Stimulated activated CD4-positive, alpha-beta T cell treated with anti-CD3 and anti-CD28 coated beads, TNF-alpha, amount 100 ng/mL, for 24 hours (primary cell): Measurements from ENCODE around the gene NINJ2.
"Not testable (repeated sequence)": the region's sequence is repeated elsewhere in the genome, so short reads cannot be mapped to it uniquely, and the experiment has no call there.

Experiments used
- DNase-seq, 3 experiments: peaks; one replicate each; pipeline ENCODE4 v3.0.0-alpha.2; 2020; ENCODE audit warnings: low read depth in 3 of 3

The NINJ2 gene

GRCh38 chr12:641321-641720 is 21.9 kb downstream of the NINJ2 start:
- not testable (repeated sequence) for DNase-seq

GRCh38 chr12:640773-641172 is 22.5 kb downstream of the NINJ2 start:
- DNase-seq: no peak

- no peak for DNase-seq
Observed at GRCh38 chr12:639988-640387, 23.3 kb downstream of the NINJ2 start.

- DNase-seq: no peak
Observed at GRCh38 chr12:639566-639965, 23.7 kb downstream of the NINJ2 start.

GRCh38 chr12:638953-639557 is 24.2 kb downstream of the NINJ2 start:
- no peak for DNase-seq

- no peak for DNase-seq
Observed at GRCh38 chr12:636632-637031, 26.6 kb downstream of the NINJ2 start.

- DNase-seq: no peak
Observed at GRCh38 chr12:633731-634130, 29.5 kb downstream of the NINJ2 start.

GRCh38 chr12:632102-632696 is 31.0 kb downstream of the NINJ2 start:
- no peak for DNase-seq

GRCh38 chr12:630656-631632 is 32.3 kb downstream of the NINJ2 start:
- peak in 2 of 3 experiments; percentile 46 to 70 for DNase-seq

GRCh38 chr12:628742-629078 is 34.5 kb downstream of the NINJ2 start:
- DNase-seq: not testable (repeated sequence)

GRCh38 chr12:627863-628741 is 35.1 kb downstream of the NINJ2 start:
- DNase-seq: no peak

- DNase-seq: no peak
Observed at GRCh38 chr12:627285-627684, 36.0 kb downstream of the NINJ2 start.

GRCh38 chr12:625998-626397 is 37.2 kb downstream of the NINJ2 start:
- DNase-seq: no peak

GRCh38 chr12:623865-624372 is 39.3 kb downstream of the NINJ2 start:
- DNase-seq: no peak

- DNase-seq: no peak
Observed at GRCh38 chr12:623172-623864, 39.9 kb downstream of the NINJ2 start.

- no peak for DNase-seq
Observed at GRCh38 chr12:622416-622815, 40.8 kb downstream of the NINJ2 start.

GRCh38 chr12:619346-619745 is 43.9 kb downstream of the NINJ2 start:
- DNase-seq: no peak

- no peak for DNase-seq
Observed at GRCh38 chr12:618605-619004, 44.6 kb downstream of the NINJ2 start.

GRCh38 chr12:617304-617915 is 45.8 kb downstream of the NINJ2 start:
- DNase-seq: no peak

GRCh38 chr12:615620-616019 is 47.6 kb downstream of the NINJ2 start:
- DNase-seq: no peak
